DND-41 (cell line): ENCODE data around the gene HECW1.

Experiments used
- ATAC-seq: fragments of 200-7000 bp; cut with Tn5 transposase; 3 replicates; pipeline ENCODE4 v1.9.1; 2021; ENCODE audit warnings: low read depth; ENCODE audit not compliant: insufficient read depth
- DNase-seq: peaks from one replicate; pipeline ENCODE4 v3.0.0-alpha.2; 2020
- H2AFZ ChIP-seq: 2 replicates; pipeline ENCODE4 v1.6.0; 2012; ENCODE audit warnings: low read depth, low read length
- H3K27ac ChIP-seq: 2 replicates; pipeline ENCODE4 v1.5.1; 2012; ENCODE audit warnings: low read length, inconsistent platforms
- H3K27me3 ChIP-seq: fragments of 200-600 bp; sonication (generic); 2 replicates; pipeline ENCODE4 v1.6.0; 2012; ENCODE audit warnings: low read length, mild to moderate bottlenecking, inconsistent platforms; ENCODE audit not compliant: insufficient read depth, poor library complexity
- H3K36me3 ChIP-seq: 2 replicates; pipeline ENCODE4 v1.5.1; 2012; ENCODE audit warnings: low read length, inconsistent platforms; ENCODE audit not compliant: insufficient read depth
- H3K4me1 ChIP-seq: 2 replicates; pipeline ENCODE4 v1.5.1; 2012; ENCODE audit warnings: mild to moderate bottlenecking, low read length; ENCODE audit not compliant: insufficient read depth
- H3K4me2 ChIP-seq: 2 replicates; pipeline ENCODE4 v1.6.0; 2012; ENCODE audit warnings: mild to moderate bottlenecking, moderate library complexity, low read length, inconsistent platforms; ENCODE audit not compliant: insufficient read depth
- H3K4me3 ChIP-seq, 2 experiments: fragments of 200-600 bp in 1 of 2; shearing (Covaris generic) in 1 of 2; 2 replicates each; pipeline ENCODE4 v1.5.1; 2012 to 2016; ENCODE audit warnings: inconsistent platforms in 2 of 2, low read length in 2 of 2, mild to moderate bottlenecking in 2 of 2, low read depth in 1 of 2, moderate library complexity in 1 of 2
- H3K79me2 ChIP-seq: 2 replicates; pipeline ENCODE4 v1.6.0; 2012; ENCODE audit warnings: low read length, inconsistent platforms; ENCODE audit not compliant: insufficient read depth
- H3K9ac ChIP-seq: 2 replicates; pipeline ENCODE4 v1.6.0; 2012; ENCODE audit warnings: low read depth, mild to moderate bottlenecking, inconsistent platforms, low read length, moderate library complexity
- H3K9me3 ChIP-seq: 2 replicates; pipeline ENCODE4 v1.5.1; 2012; ENCODE audit warnings: low read length, moderate library complexity, mild to moderate bottlenecking, inconsistent platforms; ENCODE audit not compliant: insufficient read depth, severe bottlenecking
- H4K20me1 ChIP-seq: 2 replicates; pipeline ENCODE4 v1.6.0; 2012; ENCODE audit warnings: low read length; ENCODE audit not compliant: insufficient read depth
- CTCF ChIP-seq: IDR thresholded peaks from 2 replicates; pipeline ENCODE4 v1.5.1; 2012; ENCODE audit warnings: borderline replicate concordance, low read length, moderate library complexity, mild to moderate bottlenecking; ENCODE audit not compliant: poor library complexity, severe bottlenecking; ENCODE audit errors: extremely low read depth
- EZH2 ChIP-seq: IDR thresholded peaks from 3 replicates; pipeline ENCODE4 v1.6.1; 2012; ENCODE audit warnings: borderline replicate concordance, low read depth, mild to moderate bottlenecking, moderate library complexity, low read length, inconsistent platforms; ENCODE audit not compliant: severe bottlenecking

Gene HECW1

GRCh38 chr7:43450894-43451293 lies 338.4 kb downstream of the HECW1 start:
- no peak overlapping the region for H2AFZ ChIP-seq
- TF ChIP-seq CTCF (no peak), EZH2 (no peak)
- no peak for DNase-seq
- no peaks in the 10 kb centered on the region for H3K27me3 ChIP-seq
- H3K4me3 ChIP-seq: no peak overlapping the region
- H3K79me2 ChIP-seq: no peaks in the 10 kb centered on the region
- H3K36me3 ChIP-seq: no peaks in the 10 kb centered on the region
- no peak for ATAC-seq
- no peak overlapping the region for H3K9ac ChIP-seq
- H3K27ac ChIP-seq: no peak overlapping the region
- no peaks in the 10 kb centered on the region for H4K20me1 ChIP-seq
- peaks cover 13% of the 10 kb centered on the region for H3K4me1 ChIP-seq
- no peak overlapping the region for H3K4me2 ChIP-seq
- H3K9me3 ChIP-seq: no peaks in the 10 kb centered on the region

GRCh38 chr7:43454936-43455518 lies 342.6 kb downstream of the HECW1 start:
- Histone ChIP-seq H3K79me2 (no peaks in the 10 kb centered on the region), H3K36me3 (no peaks in the 10 kb centered on the region), H3K27me3 (no peaks in the 10 kb centered on the region), H2AFZ (peak overlapping the region; percentile 63), H3K4me1 (peaks cover 14% of the 10 kb centered on the region), H3K4me2 (peak overlapping the region; percentile 28; the same call in 1 of the 2 replicates), H3K27ac (peak overlapping the region; percentile 23; the same call in 1 of the 2 replicates), H4K20me1 (no peaks in the 10 kb centered on the region), H3K4me3 (no peak overlapping the region), H3K9me3 (no peaks in the 10 kb centered on the region), H3K9ac (no peak overlapping the region)
- ATAC-seq: peak; percentile 78
- no peak for DNase-seq
- TF ChIP-seq EZH2: no peak
- peak; percentile 71 for TF ChIP-seq CTCF

- Histone ChIP-seq H2AFZ (no peak overlapping the region), H3K4me3 (no peak overlapping the region), H3K9ac (no peak overlapping the region), H3K4me2 (no peak overlapping the region), H3K27ac (no peak overlapping the region), H3K27me3 (no peaks in the 10 kb centered on the region), H3K36me3 (no peaks in the 10 kb centered on the region), H4K20me1 (no peaks in the 10 kb centered on the region), H3K4me1 (peaks cover 14% of the 10 kb centered on the region), H3K79me2 (no peaks in the 10 kb centered on the region), H3K9me3 (no peaks in the 10 kb centered on the region)
- DNase-seq (peak; percentile 27), ATAC-seq (peak; percentile 63; the same call in 2 of the 3 replicates)
- TF ChIP-seq EZH2: no peak
- TF ChIP-seq CTCF: peak; percentile 52
Observed at GRCh38 chr7:43456200-43456599, 343.8 kb downstream of the HECW1 start.
